GM13977 (cell line): Measurements from ENCODE around the gene VWA2.
"Not testable (repeated sequence)": the region's sequence is repeated elsewhere in the genome, so short reads cannot be mapped to it uniquely, and the experiment has no call there.

Source experiments
- DNase-seq: peaks from one replicate; pipeline ENCODE4 v3.0.0; 2012; ENCODE audit warnings: low spot score
- in situ Hi-C: fragments of 300-500 bp; cut with MboI; formaldehyde crosslinking; loops from one replicate; pipeline ENCODE4 v1.12.0; 2022; ENCODE audit warnings: low sequenced_read_pairs, low pct_unique_long_range_greater_than_20kb, mixed read lengths, inconsistent platforms; ENCODE audit not compliant: unreplicated experiment
- TF ChIP-seq, protein P1 (sequence below): IDR thresholded peaks from 2 replicates; pipeline ENCODE4 v1.5.1; 2012; ENCODE audit warnings: mild to moderate bottlenecking, control low read depth; ENCODE audit not compliant: insufficient read depth; ENCODE audit errors: extremely low read depth, missing control alignments

Gene VWA2

GRCh38 chr10:114332301-114333192, 93.5 kb downstream of the VWA2 start:
- in situ Hi-C loops = no loop called here
- no peak for DNase-seq
- TF ChIP-seq, protein P1, sequence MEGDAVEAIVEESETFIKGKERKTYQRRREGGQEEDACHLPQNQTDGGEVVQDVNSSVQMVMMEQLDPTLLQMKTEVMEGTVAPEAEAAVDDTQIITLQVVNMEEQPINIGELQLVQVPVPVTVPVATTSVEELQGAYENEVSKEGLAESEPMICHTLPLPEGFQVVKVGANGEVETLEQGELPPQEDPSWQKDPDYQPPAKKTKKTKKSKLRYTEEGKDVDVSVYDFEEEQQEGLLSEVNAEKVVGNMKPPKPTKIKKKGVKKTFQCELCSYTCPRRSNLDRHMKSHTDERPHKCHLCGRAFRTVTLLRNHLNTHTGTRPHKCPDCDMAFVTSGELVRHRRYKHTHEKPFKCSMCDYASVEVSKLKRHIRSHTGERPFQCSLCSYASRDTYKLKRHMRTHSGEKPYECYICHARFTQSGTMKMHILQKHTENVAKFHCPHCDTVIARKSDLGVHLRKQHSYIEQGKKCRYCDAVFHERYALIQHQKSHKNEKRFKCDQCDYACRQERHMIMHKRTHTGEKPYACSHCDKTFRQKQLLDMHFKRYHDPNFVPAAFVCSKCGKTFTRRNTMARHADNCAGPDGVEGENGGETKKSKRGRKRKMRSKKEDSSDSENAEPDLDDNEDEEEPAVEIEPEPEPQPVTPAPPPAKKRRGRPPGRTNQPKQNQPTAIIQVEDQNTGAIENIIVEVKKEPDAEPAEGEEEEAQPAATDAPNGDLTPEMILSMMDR = no peak

DNA sequence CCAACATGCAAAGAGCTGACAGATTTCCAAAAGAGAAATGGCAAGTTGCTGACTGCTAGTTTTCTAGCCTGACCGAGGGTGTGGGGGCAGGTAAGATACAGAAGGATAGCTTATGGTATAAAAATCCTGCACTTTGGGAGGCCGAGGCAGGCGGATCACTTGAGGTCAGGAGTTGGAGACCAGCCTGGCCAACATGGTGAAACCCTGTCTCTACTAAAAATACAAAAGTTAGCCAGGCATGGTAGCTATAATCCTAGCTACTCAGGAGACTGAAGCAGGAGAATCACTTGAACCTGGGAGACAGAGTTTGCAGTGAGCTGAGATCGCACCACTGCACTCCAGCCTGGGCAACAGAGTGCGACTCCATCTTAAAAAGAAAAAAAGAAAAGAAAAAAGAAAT, 94.4 kb downstream of the VWA2 start:
- DNase-seq, in situ Hi-C loops: not testable (repeated sequence)

- DNase-seq = no peak
- in situ Hi-C loops = no loop called here
- TF ChIP-seq, protein P1 = no peak
Observed at GRCh38 chr10:114334301-114334700, 95.2 kb downstream of the VWA2 start.

GRCh38 chr10:114335614-114336013, 96.6 kb downstream of the VWA2 start:
- no peak for DNase-seq
- TF ChIP-seq, protein P1 = no peak
- in situ Hi-C loops = no loop called here

DNA sequence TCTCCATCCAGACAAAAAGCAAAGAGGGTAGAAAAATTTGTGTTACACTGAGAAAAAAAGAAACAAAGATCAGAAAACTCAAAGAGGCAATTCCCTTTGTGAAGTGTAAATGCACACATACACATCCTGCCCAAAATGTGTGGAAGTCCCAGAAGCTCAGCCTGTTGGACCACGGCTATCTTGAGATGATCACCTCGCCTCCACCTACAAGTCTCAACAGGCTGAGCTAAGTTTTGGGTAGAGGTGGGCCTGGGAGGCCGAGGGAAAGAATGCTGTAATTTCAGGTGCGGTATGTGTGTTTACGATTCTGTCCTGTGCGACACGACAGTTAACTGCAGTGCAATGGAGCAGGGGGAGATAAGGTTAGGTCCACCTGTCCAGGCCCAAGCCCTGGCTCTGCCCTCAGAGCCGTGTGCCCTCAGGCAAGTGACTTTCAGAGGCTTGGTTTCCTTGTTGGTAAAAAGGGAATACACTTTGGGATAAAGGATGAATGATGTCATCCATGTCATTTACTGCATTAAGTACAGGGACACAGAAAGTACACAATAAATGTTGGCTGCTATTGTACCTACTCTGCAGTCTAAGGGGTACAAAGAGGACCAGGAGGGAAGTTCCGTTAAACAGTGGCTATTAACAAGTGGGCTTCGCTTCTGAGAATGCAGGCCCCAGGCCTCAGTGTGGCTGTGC, 97.9 kb downstream of the VWA2 start:
- TF ChIP-seq, protein P1 = no peak
- in situ Hi-C loops = no loop called here
- no peak for DNase-seq

GRCh38 chr10:114337510-114338462, 98.7 kb downstream of the VWA2 start:
- peak; percentile 56 for DNase-seq
- in situ Hi-C loops = no loop called here
- TF ChIP-seq, protein P1 = no peak
